GM21619 (cell line): ENCODE results near the gene NOC4L.

Experiments used
- ATAC-seq: cut with Tn5 transposase; IDR thresholded peaks from one replicate; pipeline ENCODE4 v1.9.1; 2021; ENCODE audit not compliant: unreplicated experiment

NOC4L gene

GRCh38 chr12:132168311-132169031, 24.2 kb downstream of the NOC4L start:
- ATAC-seq = no peak

- no peak for ATAC-seq
Measured at GRCh38 chr12:132169376-132169775, 25.1 kb downstream of the NOC4L start.

GRCh38 chr12:132170094-132170636, 25.9 kb downstream of the NOC4L start:
- no peak for ATAC-seq

- ATAC-seq = no peak
Measured at GRCh38 chr12:132170637-132171292, 26.5 kb downstream of the NOC4L start.

- no peak for ATAC-seq
Measured at GRCh38 chr12:132171293-132171967, 27.2 kb downstream of the NOC4L start.

- ATAC-seq = no peak
Measured at GRCh38 chr12:132171968-132172521, 27.8 kb downstream of the NOC4L start.

GRCh38 chr12:132172619-132173018, 28.4 kb downstream of the NOC4L start:
- no peak for ATAC-seq

GRCh38 chr12:132173135-132174014, 29.1 kb downstream of the NOC4L start:
- no peak for ATAC-seq

- ATAC-seq = no peak
Measured at GRCh38 chr12:132174015-132174838, 30.0 kb downstream of the NOC4L start.

GRCh38 chr12:132174839-132175490, 30.7 kb downstream of the NOC4L start:
- no peak for ATAC-seq

GRCh38 chr12:132175496-132176384, 31.5 kb downstream of the NOC4L start:
- ATAC-seq = no peak

- no peak for ATAC-seq
Measured at GRCh38 chr12:132176385-132176919, 32.2 kb downstream of the NOC4L start.

GRCh38 chr12:132176920-132177551, 32.8 kb downstream of the NOC4L start:
- ATAC-seq = no peak

- no peak for ATAC-seq
Measured at GRCh38 chr12:132178316-132178715, 34.1 kb downstream of the NOC4L start.

- no peak for ATAC-seq
Measured at GRCh38 chr12:132178801-132179401, 34.6 kb downstream of the NOC4L start.

GRCh38 chr12:132179431-132180362, 35.4 kb downstream of the NOC4L start:
- ATAC-seq = no peak
